Adrenal gland (tissue), 12 donors: ENCODE data around the gene TMEM271. TPM values are rescaled to one million over a fixed set of nuclear protein-coding genes. Genes with fewer than 3 reads are reported as not detected.

Source experiments
- DNase-seq, 7 donors: peaks; one replicate each; pipeline ENCODE4 v3.0.0-alpha.2; 2019 to 2020
- H3K27ac ChIP-seq, 5 donors: fragments of 200-600 bp; sonication (generic) in 4 of 5; 1 replicate in 3 of 5; 2 replicates in 2 of 5; pipeline versions ENCODE4 v1.5.1 to v1.8.0; 2016 to 2020; ENCODE audit warnings: mild to moderate bottlenecking in 1 of 5
- H3K27me3 ChIP-seq: fragments of 200-600 bp; 2 replicates; pipeline ENCODE4 v1.8.0; 2021
- H3K36me3 ChIP-seq, 2 donors: fragments of 200-600 bp; replicated peaks in 1 of 2; 1 replicate in 1 of 2; 2 replicates in 1 of 2; pipeline versions ENCODE4 v1.5.1 to v1.8.0; 2018 to 2022
- H3K4me1 ChIP-seq, 2 donors: fragments of 200-600 bp; replicated peaks in 1 of 2; 1 replicate in 1 of 2; 2 replicates in 1 of 2; pipeline versions ENCODE4 v1.5.1 to v1.8.0; 2018 to 2021
- H3K4me3 ChIP-seq, 4 donors: fragments of 200-600 bp; sonication (generic) in 3 of 4; one replicate each; pipeline ENCODE4 v1.5.1; 2016 to 2018
- H3K9me3 ChIP-seq, 3 donors: fragments of 200-600 bp; sonication (generic) in 1 of 3; replicated peaks in 1 of 3; 1 replicate in 2 of 3; 2 replicates in 1 of 3; pipeline versions ENCODE4 v1.5.1 to v1.8.0; 2016 to 2021
- CTCF ChIP-seq, 6 experiments: fragments of 450-650 bp in 4 of 6; fragments of 200-600 bp in 2 of 6; sonication (generic) in 1 of 6; IDR thresholded peaks; 1 replicate in 5 of 6; 2 replicates in 1 of 6; pipeline versions ENCODE4 v1.5.1 to v1.8.0; 2016 to 2021; ENCODE audit warnings: antibody characterized with exemption in 6 of 6, mild to moderate bottlenecking in 2 of 6, moderate library complexity in 1 of 6
- POLR2A ChIP-seq, 2 donors: fragments of 450-650 bp; IDR thresholded peaks; one replicate each; pipeline ENCODE4 v1.6.1; 2017; ENCODE audit warnings: antibody characterized with exemption in 2 of 2, mild to moderate bottlenecking in 2 of 2, moderate library complexity in 1 of 2
- WGBS, 4 donors: extraction: QIAGEN DNeasy Blood & Tissue Kit in 2 of 4; methylation state at CpG; one replicate each; pipeline versions ENCODE4 v1.1.5 to v1.1.7; 2013 to 2017; 5-methylcytosine and 5-hydroxymethylcytosine counted together
- intact Hi-C, 2 donors: fragments of 100-400 bp; cut with DNase I; formaldehyde crosslinking; loops; one replicate each; pipeline versions ENCODE4 v1.14.1 to v1.15.0; 2022 to 2023
- polyA plus RNA-seq, 3 donors: library from polyadenylated mRNA; stranded (reverse); fragments of 200-250 nt in 2 of 3; fragments of 350-450 nt in 1 of 3; fragmentation: Illumina TruSeq in 1 of 3; extraction: RNeasy Lipid Tissue Mini Kit (QIAGEN cat#74804) in 1 of 3; gene quantifications; one replicate each; pipeline ENCODE4 v1.2.3, GENCODE V29; 2013 to 2014
- total RNA-seq, 9 donors: library from RNA; depleted of rRNA in 4 of 9; stranded (reverse); fragments of >200 nt in 4 of 9; fragments of 120-200 nt in 1 of 9; fragmentation: NEBNext Ultra II Directional in 1 of 9; extraction: Animal tissue kit (Norgen Biotek cat#: 25700) in 1 of 9; gene quantifications; one replicate each; pipeline versions ENCODE4 v1.1.0 to v1.2.4, GENCODE V29; 2013 to 2023
- donor health status: healthy with polysubstance abuse.
- donor health status: Bipolar disorder and iron deficiency.
- donor health status: DM: yes; HTN: yes; CAD: no.
- donor health status: DM: no; HTN: no; CAD: no.
- donor health status: DM: no; HTN: no; CAD: no.
- donor health status: DM: yes; HTN: yes; CAD: no.

TMEM271 gene
- total and polyA plus RNA-seq, 12 donors, result 0.06 to 1.9 (median 0.60) TPM; not detected in 5

GRCh38 chr4:570754-571153 lies 5.3 kb downstream of the TMEM271 start:
- Histone ChIP-seq H3K27me3 (peaks cover 36% of the 10 kb centered on the region), H3K9me3 (no peaks in the 10 kb centered on the region), H3K4me3 (no peak overlapping the region), H3K36me3 (no peaks in the 10 kb centered on the region), H3K4me1 (no peaks in the 10 kb centered on the region), H3K27ac (no peak overlapping the region)
- intact Hi-C loops, result no loop called here
- WGBS, 4 donors, result 72 to 83% (median 77%) methylated on average over 11 of the region's 11 CpGs
- TF ChIP-seq CTCF (IDR thresholded peaks at IDR 0.05) (no peak), POLR2A (IDR thresholded peaks at IDR 0.05) (no peak)
- DNase-seq, result no peak

- H3K36me3 ChIP-seq, result no peaks in the 10 kb centered on the region
- WGBS, 4 donors, result 77 to 81% (median 77%) methylated on average over 11 to 17 of the region's 17 CpGs
- peaks cover 33% of the 10 kb centered on the region for H3K27me3 ChIP-seq
- peak in 1 of 7 donors; percentile 42 for DNase-seq
- intact Hi-C loops, result no loop called here
- no peak overlapping the region for H3K4me3 ChIP-seq
- H3K4me1 ChIP-seq, result no peaks in the 10 kb centered on the region
- TF ChIP-seq CTCF (IDR thresholded peaks at IDR 0.05), result no peak
- TF ChIP-seq POLR2A (IDR thresholded peaks at IDR 0.05), result no peak
- H3K27ac ChIP-seq, result no peak overlapping the region
- H3K9me3 ChIP-seq, result no peaks in the 10 kb centered on the region
Measured at GRCh38 chr4:569958-570667, 6.0 kb downstream of the TMEM271 start.

GRCh38 chr4:568962-569361 lies 7.1 kb downstream of the TMEM271 start:
- H3K27ac ChIP-seq, result no peak overlapping the region
- DNase-seq, result peak in 1 of 7 donors; percentile 34
- H3K27me3 ChIP-seq, result peaks cover 23% of the 10 kb centered on the region
- H3K4me3 ChIP-seq, result no peak overlapping the region
- intact Hi-C loops, result no loop called here
- H3K36me3 ChIP-seq, result no peaks in the 10 kb centered on the region
- H3K4me1 ChIP-seq, result no peaks in the 10 kb centered on the region
- 63 to 81% (median 73%) methylated on average over 3 to 5 of the region's 5 CpGs for WGBS, 4 donors
- H3K9me3 ChIP-seq, result no peaks in the 10 kb centered on the region
- no peak for TF ChIP-seq POLR2A (IDR thresholded peaks at IDR 0.05)
- TF ChIP-seq CTCF (IDR thresholded peaks at IDR 0.05), result no peak

GRCh38 chr4:568351-568652 lies 7.8 kb downstream of the TMEM271 start:
- WGBS, 4 donors, result 44 to 62% (median 54%) methylated on average over 2 of the region's 2 CpGs
- DNase-seq, result no peak

More at GRCh38 chr4:568351-568652, 7.8 kb downstream of the TMEM271 start:
- Histone ChIP-seq H3K27ac (no peak overlapping the region), H3K4me3 (no peak overlapping the region), H3K4me1 (no peaks in the 10 kb centered on the region), H3K36me3 (no peaks in the 10 kb centered on the region), H3K9me3 (no peaks in the 10 kb centered on the region), H3K27me3 (peaks cover 16% of the 10 kb centered on the region)
- TF ChIP-seq POLR2A (IDR thresholded peaks at IDR 0.05) (no peak), CTCF (IDR thresholded peaks at IDR 0.05) (no peak)
- intact Hi-C loops, result no loop called here
